Loucy (cell line): ENCODE data around the gene PPP3CA.

Source experiments
- H2AFZ ChIP-seq: fragments of 200-600 bp; sonication (generic); 2 replicates; pipeline ENCODE4 v1.6.0; 2016; ENCODE audit warnings: antibody characterized with exemption, mild to moderate bottlenecking, low read length, moderate library complexity
- H3F3A ChIP-seq: fragments of 200-600 bp; 2 replicates; pipeline ENCODE4 v1.6.0; 2016; ENCODE audit warnings: antibody characterized with exemption, low read depth, mild to moderate bottlenecking
- H3K27me3 ChIP-seq: fragments of 200-600 bp; sonication (generic); 2 replicates; pipeline ENCODE4 v1.6.1; 2014; ENCODE audit warnings: low read length, mild to moderate bottlenecking; ENCODE audit not compliant: insufficient read depth, poor library complexity, severe bottlenecking
- H3K36me3 ChIP-seq: fragments of 200-600 bp; sonication (generic); 2 replicates; pipeline ENCODE4 v1.6.1; 2016; ENCODE audit warnings: low read length; ENCODE audit not compliant: insufficient read depth
- H3K4me1 ChIP-seq: fragments of 200-600 bp; sonication (generic); 2 replicates; pipeline ENCODE4 v1.5.1; 2014; ENCODE audit warnings: low read length, mild to moderate bottlenecking; ENCODE audit not compliant: insufficient read depth, poor library complexity, severe bottlenecking
- H3K4me2 ChIP-seq: fragments of 200-600 bp; sonication (generic); 2 replicates; pipeline ENCODE4 v1.6.0; 2014; ENCODE audit warnings: antibody characterized with exemption, low read length, low read depth, mild to moderate bottlenecking; ENCODE audit not compliant: poor library complexity, severe bottlenecking
- H3K4me3 ChIP-seq: fragments of 200-600 bp; sonication (generic); 2 replicates; pipeline ENCODE4 v1.5.1; 2014; ENCODE audit warnings: low read length, mild to moderate bottlenecking, mixed read lengths; ENCODE audit not compliant: poor library complexity, severe bottlenecking
- H3K79me2 ChIP-seq: fragments of 200-600 bp; sonication (generic); 2 replicates; pipeline ENCODE4 v1.6.1; 2014; ENCODE audit warnings: low read length; ENCODE audit not compliant: insufficient read depth
- H3K9ac ChIP-seq: fragments of 200-600 bp; sonication (generic); 2 replicates; pipeline ENCODE4 v1.6.0; 2014; ENCODE audit warnings: mild to moderate bottlenecking, low read depth, low read length, moderate library complexity; ENCODE audit not compliant: poor library complexity, severe bottlenecking
- H3K9me2 ChIP-seq: fragments of 200-600 bp; sonication (generic); replicated peaks from 2 replicates; pipeline ENCODE4 v1.6.1; 2016; ENCODE audit warnings: low read depth, low read length, mixed read lengths
- H3K9me3 ChIP-seq: fragments of 200-600 bp; sonication (generic); 2 replicates; pipeline ENCODE4 v1.6.1; 2014; ENCODE audit warnings: mild to moderate bottlenecking, antibody characterized with exemption, low read length, low read depth; ENCODE audit not compliant: insufficient read depth
- H4K20me1 ChIP-seq: fragments of 200-600 bp; sonication (generic); 2 replicates; pipeline ENCODE4 v1.6.0; 2014; ENCODE audit warnings: antibody characterized with exemption, low read length, mild to moderate bottlenecking; ENCODE audit not compliant: insufficient read depth, poor library complexity, severe bottlenecking
- EZH2phosphoT487 ChIP-seq: fragments of 200-600 bp; IDR thresholded peaks from 2 replicates; pipeline ENCODE4 v1.6.1; 2018; ENCODE audit warnings: antibody characterized with exemption, mild to moderate bottlenecking, moderate library complexity, borderline replicate concordance
- TF ChIP-seq, protein P1 (sequence below): fragments of 200-600 bp; sonication (generic); conservative IDR thresholded peaks from 2 replicates; pipeline ENCODE4 v1.5.1; 2014; ENCODE audit warnings: mild to moderate bottlenecking, antibody characterized with exemption, low read length

PPP3CA gene

DNA sequence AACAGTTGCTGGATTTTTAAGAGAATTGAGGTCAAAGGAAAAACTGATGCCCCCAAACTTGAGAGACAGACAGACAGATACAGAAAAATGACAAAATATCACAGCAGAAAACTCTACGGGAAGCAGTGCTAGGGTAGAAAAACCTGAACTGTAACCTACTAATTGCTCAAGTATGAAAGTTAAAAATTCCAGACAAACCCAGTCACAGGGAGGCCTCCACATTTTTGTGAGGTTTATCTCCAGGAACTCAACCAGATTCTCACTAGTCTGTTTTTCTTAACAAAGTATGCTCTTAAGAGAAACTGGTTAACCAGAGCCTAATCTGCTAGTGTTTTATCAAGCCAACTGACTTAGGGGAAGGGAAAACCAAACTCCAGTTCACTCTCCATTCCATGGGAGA lies 19.9 kb upstream of the PPP3CA start:
- H3K36me3 ChIP-seq, result no peaks in the 10 kb centered on the region
- H3K4me3 ChIP-seq, result no peak overlapping the region
- no peaks in the 10 kb centered on the region for H3K9me2 ChIP-seq
- no peaks in the 10 kb centered on the region for H3K27me3 ChIP-seq
- H4K20me1 ChIP-seq, result no peaks in the 10 kb centered on the region
- no peaks in the 10 kb centered on the region for H3F3A ChIP-seq
- no peaks in the 10 kb centered on the region for H3K9me3 ChIP-seq
- no peak overlapping the region for H3K9ac ChIP-seq
- H3K4me1 ChIP-seq, result no peaks in the 10 kb centered on the region
- H2AFZ ChIP-seq, result no peak overlapping the region
- no peak overlapping the region for H3K4me2 ChIP-seq
- no peaks in the 10 kb centered on the region for H3K79me2 ChIP-seq
- no peak for TF ChIP-seq EZH2phosphoT487
- TF ChIP-seq, protein P1, sequence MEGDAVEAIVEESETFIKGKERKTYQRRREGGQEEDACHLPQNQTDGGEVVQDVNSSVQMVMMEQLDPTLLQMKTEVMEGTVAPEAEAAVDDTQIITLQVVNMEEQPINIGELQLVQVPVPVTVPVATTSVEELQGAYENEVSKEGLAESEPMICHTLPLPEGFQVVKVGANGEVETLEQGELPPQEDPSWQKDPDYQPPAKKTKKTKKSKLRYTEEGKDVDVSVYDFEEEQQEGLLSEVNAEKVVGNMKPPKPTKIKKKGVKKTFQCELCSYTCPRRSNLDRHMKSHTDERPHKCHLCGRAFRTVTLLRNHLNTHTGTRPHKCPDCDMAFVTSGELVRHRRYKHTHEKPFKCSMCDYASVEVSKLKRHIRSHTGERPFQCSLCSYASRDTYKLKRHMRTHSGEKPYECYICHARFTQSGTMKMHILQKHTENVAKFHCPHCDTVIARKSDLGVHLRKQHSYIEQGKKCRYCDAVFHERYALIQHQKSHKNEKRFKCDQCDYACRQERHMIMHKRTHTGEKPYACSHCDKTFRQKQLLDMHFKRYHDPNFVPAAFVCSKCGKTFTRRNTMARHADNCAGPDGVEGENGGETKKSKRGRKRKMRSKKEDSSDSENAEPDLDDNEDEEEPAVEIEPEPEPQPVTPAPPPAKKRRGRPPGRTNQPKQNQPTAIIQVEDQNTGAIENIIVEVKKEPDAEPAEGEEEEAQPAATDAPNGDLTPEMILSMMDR, result no peak

DNA sequence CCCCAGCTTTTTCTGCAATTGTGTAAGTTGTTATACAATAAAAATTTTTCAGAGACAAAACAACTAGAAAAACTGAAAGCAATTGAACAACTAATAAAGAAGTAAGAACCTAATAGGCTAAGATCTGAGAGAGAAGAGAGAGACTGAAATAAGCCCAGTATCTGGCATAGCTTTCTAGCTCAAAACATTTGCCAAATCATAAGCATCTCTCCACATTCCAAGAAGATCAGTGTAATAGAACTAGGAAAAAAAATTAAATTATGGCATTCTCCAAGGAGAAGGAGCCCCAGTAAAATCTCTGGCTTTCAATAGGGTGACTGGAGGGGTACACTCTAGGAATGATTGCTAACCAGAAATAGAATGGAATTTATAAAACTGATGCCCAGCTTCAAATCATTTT lies 19.0 kb upstream of the PPP3CA start:
- Histone ChIP-seq H4K20me1 (no peaks in the 10 kb centered on the region), H3K36me3 (no peaks in the 10 kb centered on the region), H3F3A (no peaks in the 10 kb centered on the region), H3K79me2 (no peaks in the 10 kb centered on the region), H3K27me3 (no peaks in the 10 kb centered on the region), H2AFZ (no peak overlapping the region), H3K9me2 (no peaks in the 10 kb centered on the region), H3K4me2 (no peak overlapping the region), H3K4me3 (no peak overlapping the region), H3K9ac (no peak overlapping the region), H3K4me1 (no peaks in the 10 kb centered on the region), H3K9me3 (no peaks in the 10 kb centered on the region)
- TF ChIP-seq, protein P1, result no peak
- TF ChIP-seq EZH2phosphoT487, result no peak

DNA sequence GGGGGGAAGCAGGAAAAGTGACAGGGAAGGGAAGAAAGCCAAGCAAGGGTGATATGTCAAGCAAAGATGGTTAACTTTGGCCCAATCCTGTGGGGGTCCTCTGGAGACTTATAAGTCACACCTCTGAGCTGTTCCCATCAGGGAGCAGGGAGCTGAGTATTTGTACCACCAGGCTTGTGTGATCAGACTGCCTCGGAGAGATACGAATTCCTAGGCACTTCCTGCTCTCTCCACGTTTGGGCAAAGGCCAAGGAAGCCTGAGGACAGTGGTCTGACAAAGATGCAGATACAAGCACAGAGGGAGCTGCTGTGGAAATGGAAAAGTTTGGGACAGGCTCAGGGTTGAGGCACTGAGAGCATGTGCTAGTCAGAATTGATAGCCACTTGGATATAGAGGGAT lies 10.4 kb upstream of the PPP3CA start:
- TF ChIP-seq, protein P1, result no peak
- TF ChIP-seq EZH2phosphoT487, result no peak
- no peaks in the 10 kb centered on the region for H3F3A ChIP-seq
- no peaks in the 10 kb centered on the region for H3K4me1 ChIP-seq
- no peaks in the 10 kb centered on the region for H3K9me3 ChIP-seq
- no peaks in the 10 kb centered on the region for H4K20me1 ChIP-seq
- H3K27me3 ChIP-seq, result no peaks in the 10 kb centered on the region
- H3K4me2 ChIP-seq, result no peak overlapping the region
- H2AFZ ChIP-seq, result no peak overlapping the region
- no peaks in the 10 kb centered on the region for H3K79me2 ChIP-seq
- H3K36me3 ChIP-seq, result no peaks in the 10 kb centered on the region
- no peak overlapping the region for H3K9ac ChIP-seq
- H3K4me3 ChIP-seq, result no peak overlapping the region
- H3K9me2 ChIP-seq, result no peaks in the 10 kb centered on the region
